Measurements from ENCODE around the gene BMP4.

Gene BMP4

GRCh38 chr14:53953828-53954550 lies 2.6 kb downstream of the BMP4 start:
- Mint-ChIP-seq H3K36me3 (ENCODE audit: low read depth) (no peaks in the 10 kb centered on the region), H3K27ac (no peak overlapping the region), H3K4me1 (ENCODE audit: low read depth) (peaks cover 35% of the 10 kb centered on the region), H3K27me3 (peaks cover 82% of the 10 kb centered on the region), H3K4me3 (peak overlapping the region; percentile 66), H3K9me3 (no peaks in the 10 kb centered on the region)

DNA sequence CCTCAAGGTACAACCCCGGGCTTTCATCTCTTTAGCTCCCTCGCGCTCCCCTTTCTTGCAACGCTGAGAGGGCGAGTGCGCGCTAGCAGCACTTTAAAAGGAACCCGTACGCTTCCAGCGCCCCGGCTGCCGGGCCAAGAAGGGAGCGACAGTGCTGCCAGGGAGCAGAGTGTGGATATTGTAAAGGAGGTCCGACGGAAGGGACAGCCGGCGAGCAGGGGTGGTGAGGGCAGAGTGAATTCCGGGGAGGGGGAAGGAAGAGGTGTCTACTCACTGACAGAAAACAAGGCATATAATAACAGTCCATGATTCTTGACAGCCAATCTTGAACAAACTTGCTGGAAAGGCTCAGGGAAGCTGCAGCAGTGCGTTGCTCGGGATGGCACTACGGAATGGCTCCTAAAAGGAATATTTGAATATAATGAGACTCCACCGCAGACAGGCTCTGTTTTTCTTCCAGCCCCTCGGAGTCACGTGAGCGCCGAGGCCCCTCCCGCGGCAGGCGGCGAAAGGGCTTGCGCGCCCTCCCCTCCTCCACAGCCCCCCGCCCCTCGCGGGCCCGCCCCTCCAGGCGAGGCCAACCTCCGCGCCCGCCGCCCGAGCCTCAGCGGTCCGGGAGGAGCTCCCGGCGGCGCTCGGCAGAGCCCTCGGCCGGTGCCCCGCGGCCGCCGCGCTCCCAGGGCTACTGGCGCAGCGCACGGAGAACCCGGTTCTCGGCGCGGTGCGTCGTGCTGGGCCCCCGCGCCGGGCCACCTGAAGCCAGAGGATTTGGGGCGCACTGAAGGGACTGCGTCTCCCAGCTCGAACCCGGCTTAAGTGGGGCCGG lies 3.4 kb downstream of the BMP4 start:
- Mint-ChIP-seq H3K4me3 (peak overlapping the region; percentile 66), H3K36me3 (ENCODE audit: low read depth) (no peaks in the 10 kb centered on the region), H3K4me1 (ENCODE audit: low read depth) (peaks cover 35% of the 10 kb centered on the region), H3K9me3 (no peaks in the 10 kb centered on the region), H3K27me3 (peaks cover 84% of the 10 kb centered on the region), H3K27ac (no peak overlapping the region)

GRCh38 chr14:53952533-53952932 lies 4.1 kb downstream of the BMP4 start:
- H3K9me3 Mint-ChIP-seq: no peaks in the 10 kb centered on the region
- no peaks in the 10 kb centered on the region for H3K36me3 Mint-ChIP-seq (ENCODE audit: low read depth)
- peaks cover 84% of the 10 kb centered on the region for H3K27me3 Mint-ChIP-seq
- peaks cover 35% of the 10 kb centered on the region for H3K4me1 Mint-ChIP-seq (ENCODE audit: low read depth)
- no peak overlapping the region for H3K4me3 Mint-ChIP-seq
- no peak overlapping the region for H3K27ac Mint-ChIP-seq

- Mint-ChIP-seq H3K27me3 (peaks cover 84% of the 10 kb centered on the region), H3K4me1 (ENCODE audit: low read depth) (peaks cover 35% of the 10 kb centered on the region), H3K4me3 (no peak overlapping the region), H3K36me3 (ENCODE audit: low read depth) (no peaks in the 10 kb centered on the region), H3K9me3 (no peaks in the 10 kb centered on the region), H3K27ac (no peak overlapping the region)
Measured at GRCh38 chr14:53951627-53952303, 4.9 kb downstream of the BMP4 start.

GRCh38 chr14:53951243-53951626 lies 5.4 kb downstream of the BMP4 start:
- Mint-ChIP-seq H3K4me3 (no peak overlapping the region), H3K9me3 (no peaks in the 10 kb centered on the region), H3K36me3 (ENCODE audit: low read depth) (no peaks in the 10 kb centered on the region), H3K4me1 (ENCODE audit: low read depth) (peaks cover 33% of the 10 kb centered on the region), H3K27ac (no peak overlapping the region), H3K27me3 (peaks cover 84% of the 10 kb centered on the region)

- H3K4me3 Mint-ChIP-seq: no peak overlapping the region
- peaks cover 82% of the 10 kb centered on the region for H3K27me3 Mint-ChIP-seq
- H3K36me3 Mint-ChIP-seq (ENCODE audit: low read depth): no peaks in the 10 kb centered on the region
Measured at GRCh38 chr14:53950031-53950793, 6.4 kb downstream of the BMP4 start.

DNA sequence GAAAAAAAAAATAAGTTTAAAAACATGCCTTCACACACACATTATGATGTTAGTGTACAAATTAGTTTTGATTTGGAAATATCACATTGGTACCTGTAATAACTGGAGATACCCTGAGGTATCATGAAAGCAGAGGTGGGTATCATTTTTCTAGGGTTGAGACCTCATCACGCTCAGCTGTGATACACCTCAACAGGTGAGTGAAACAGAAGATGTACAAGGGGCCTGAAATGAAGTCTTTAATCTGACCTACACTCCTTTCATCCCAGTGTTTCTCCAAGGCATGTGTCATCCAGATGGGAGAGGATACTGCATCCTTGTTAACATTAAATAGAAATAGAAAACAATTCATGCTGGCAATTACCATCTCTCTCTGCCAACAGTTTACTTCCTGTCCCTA lies 7.4 kb downstream of the BMP4 start:
- Mint-ChIP-seq H3K27ac (no peak overlapping the region), H3K27me3 (peaks cover 82% of the 10 kb centered on the region), H3K4me3 (no peak overlapping the region), H3K36me3 (ENCODE audit: low read depth) (no peaks in the 10 kb centered on the region), H3K9me3 (no peaks in the 10 kb centered on the region), H3K4me1 (ENCODE audit: low read depth) (peaks cover 13% of the 10 kb centered on the region)

More at GRCh38 chr14:53950031-53950793, 6.4 kb downstream of the BMP4 start:
- peaks cover 23% of the 10 kb centered on the region for H3K4me1 Mint-ChIP-seq (ENCODE audit: low read depth)
- no peak overlapping the region for H3K27ac Mint-ChIP-seq
- no peaks in the 10 kb centered on the region for H3K9me3 Mint-ChIP-seq

DNA sequence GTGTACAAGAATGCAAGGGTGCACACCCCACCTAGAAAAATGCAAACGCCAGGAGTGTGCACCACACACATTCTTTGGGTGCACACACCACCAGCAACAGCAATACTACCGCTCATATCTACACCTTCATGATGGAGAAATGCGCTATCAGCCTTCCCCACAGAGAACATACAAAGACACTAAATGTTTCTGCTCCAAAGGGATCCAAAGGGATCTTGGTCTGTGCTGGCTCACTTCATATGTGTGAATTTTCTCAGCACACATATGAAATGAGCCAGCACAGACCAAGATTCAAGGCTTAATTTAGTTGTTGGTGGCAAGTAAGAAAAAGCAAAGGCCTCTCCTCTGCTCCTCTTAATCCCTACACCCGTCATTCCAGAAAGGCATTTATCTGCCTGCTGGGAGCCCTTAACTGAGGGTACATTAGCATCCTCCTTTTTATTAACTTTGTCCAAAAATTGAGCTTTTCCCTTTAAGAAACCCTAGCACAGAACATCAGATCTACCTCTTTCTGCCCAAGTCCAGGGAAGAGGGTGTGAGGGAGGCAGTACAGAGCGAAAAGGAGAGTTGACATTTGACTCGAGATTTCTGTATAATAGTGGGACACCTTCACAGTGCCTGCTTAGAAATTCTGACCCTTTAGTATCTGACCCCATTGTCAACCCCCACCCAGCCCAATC lies 8.3 kb downstream of the BMP4 start:
- Mint-ChIP-seq H3K4me1 (ENCODE audit: low read depth) (peaks cover 7% of the 10 kb centered on the region), H3K27me3 (peaks cover 83% of the 10 kb centered on the region), H3K36me3 (ENCODE audit: low read depth) (no peaks in the 10 kb centered on the region), H3K9me3 (no peaks in the 10 kb centered on the region), H3K4me3 (no peak overlapping the region), H3K27ac (no peak overlapping the region)

DNA sequence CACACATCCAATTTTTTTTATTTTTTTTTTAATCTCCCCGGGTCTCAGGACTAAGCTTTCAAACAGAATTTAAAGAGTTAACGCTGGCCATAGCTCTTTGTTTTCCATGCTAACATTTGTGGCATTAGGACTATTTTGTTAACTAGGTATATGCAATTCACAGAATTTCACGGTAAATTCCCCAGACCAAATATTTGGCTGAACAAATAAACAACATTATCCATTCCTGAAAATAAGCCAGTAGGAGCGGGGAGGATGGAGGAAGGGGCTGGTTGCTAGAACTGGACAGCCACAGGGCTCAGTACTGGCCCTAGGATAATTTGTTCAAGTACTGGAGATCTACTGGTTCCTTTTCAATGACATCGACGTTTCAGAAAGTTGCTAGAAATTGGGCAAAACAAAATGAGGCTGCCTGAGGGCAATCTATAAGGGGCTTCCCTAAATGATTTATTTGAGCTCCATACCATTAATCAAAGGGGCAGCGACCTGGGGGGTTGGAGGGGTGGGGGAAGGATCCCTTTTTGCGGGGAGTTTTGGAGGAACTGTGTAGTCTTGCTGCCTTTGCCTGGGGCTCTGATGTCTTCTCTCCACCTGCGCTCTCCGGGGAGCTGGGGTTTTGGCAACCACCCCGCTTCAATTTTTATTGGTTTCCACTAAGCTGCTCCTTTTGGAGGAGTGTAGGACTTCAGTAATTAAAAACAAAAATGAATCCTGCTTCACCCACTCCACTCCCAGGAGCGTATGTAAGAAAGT lies 9.0 kb downstream of the BMP4 start:
- H3K4me1 Mint-ChIP-seq (ENCODE audit: low read depth): peaks cover under 1% of the 10 kb centered on the region
- H3K36me3 Mint-ChIP-seq (ENCODE audit: low read depth): no peaks in the 10 kb centered on the region
- peaks cover 83% of the 10 kb centered on the region for H3K27me3 Mint-ChIP-seq
- no peak overlapping the region for H3K27ac Mint-ChIP-seq
- H3K4me3 Mint-ChIP-seq: no peak overlapping the region
- no peaks in the 10 kb centered on the region for H3K9me3 Mint-ChIP-seq

GRCh38 chr14:53947094-53947445 lies 9.6 kb downstream of the BMP4 start:
- H3K27me3 Mint-ChIP-seq: peaks cover 82% of the 10 kb centered on the region
- H3K27ac Mint-ChIP-seq: no peak overlapping the region
- H3K4me1 Mint-ChIP-seq (ENCODE audit: low read depth): no peaks in the 10 kb centered on the region
- H3K36me3 Mint-ChIP-seq (ENCODE audit: low read depth): no peaks in the 10 kb centered on the region
- no peaks in the 10 kb centered on the region for H3K9me3 Mint-ChIP-seq
- no peak overlapping the region for H3K4me3 Mint-ChIP-seq

- no peak overlapping the region for H3K4me3 Mint-ChIP-seq
- H3K27me3 Mint-ChIP-seq: peaks cover 78% of the 10 kb centered on the region
- no peaks in the 10 kb centered on the region for H3K9me3 Mint-ChIP-seq
- H3K36me3 Mint-ChIP-seq (ENCODE audit: low read depth): no peaks in the 10 kb centered on the region
- no peak overlapping the region for H3K27ac Mint-ChIP-seq
- H3K4me1 Mint-ChIP-seq (ENCODE audit: low read depth): no peaks in the 10 kb centered on the region
Measured at GRCh38 chr14:53946404-53947093, 10.1 kb downstream of the BMP4 start.

DNA sequence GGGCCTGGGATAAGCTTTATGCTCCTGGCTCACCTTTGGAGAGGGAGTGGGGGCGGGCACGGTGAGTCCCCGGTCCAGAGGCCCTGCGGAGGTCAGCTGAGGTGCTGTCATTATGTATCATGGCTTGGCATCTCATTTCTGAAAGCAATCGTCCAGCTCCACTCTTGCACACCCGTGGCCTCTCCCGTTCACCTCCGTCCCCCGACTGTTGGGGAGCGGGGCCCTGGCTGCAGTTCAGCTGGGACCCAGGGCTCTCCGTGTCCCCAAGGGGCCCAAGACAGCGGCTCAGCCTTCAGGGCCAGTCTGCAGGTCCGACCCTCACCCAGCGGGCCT lies 10.6 kb downstream of the BMP4 start:
- no peaks in the 10 kb centered on the region for H3K9me3 Mint-ChIP-seq
- no peak overlapping the region for H3K27ac Mint-ChIP-seq
- H3K4me1 Mint-ChIP-seq (ENCODE audit: low read depth): no peaks in the 10 kb centered on the region
- H3K36me3 Mint-ChIP-seq (ENCODE audit: low read depth): no peaks in the 10 kb centered on the region
- H3K27me3 Mint-ChIP-seq: peaks cover 78% of the 10 kb centered on the region
- no peak overlapping the region for H3K4me3 Mint-ChIP-seq

DNA sequence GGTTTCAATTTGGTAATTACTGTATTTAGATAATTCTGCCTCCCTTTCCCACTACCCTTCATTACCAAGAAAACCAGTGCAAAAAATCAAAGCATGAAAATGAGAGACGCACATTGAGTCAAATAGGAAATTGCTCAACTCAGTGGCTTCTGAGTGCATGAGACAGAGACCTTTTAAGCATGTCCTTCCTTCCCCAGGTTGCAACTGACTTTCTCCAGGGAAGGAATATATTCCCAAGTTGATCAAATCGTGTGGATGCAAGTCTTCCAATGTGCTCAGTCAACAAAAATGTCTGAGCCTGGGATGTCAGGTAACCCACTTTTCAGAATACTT lies 12.9 kb downstream of the BMP4 start:
- Mint-ChIP-seq H3K36me3 (ENCODE audit: low read depth) (no peaks in the 10 kb centered on the region), H3K4me1 (ENCODE audit: low read depth) (no peaks in the 10 kb centered on the region), H3K4me3 (no peak overlapping the region), H3K9me3 (no peaks in the 10 kb centered on the region), H3K27me3 (peaks cover 65% of the 10 kb centered on the region), H3K27ac (no peak overlapping the region)
